ENCODE results near the gene SYAP1.
"Not testable (repeated sequence)": the region's sequence is repeated elsewhere in the genome, so short reads cannot be mapped to it uniquely, and the experiment has no call there.

Gene SYAP1, protein sequence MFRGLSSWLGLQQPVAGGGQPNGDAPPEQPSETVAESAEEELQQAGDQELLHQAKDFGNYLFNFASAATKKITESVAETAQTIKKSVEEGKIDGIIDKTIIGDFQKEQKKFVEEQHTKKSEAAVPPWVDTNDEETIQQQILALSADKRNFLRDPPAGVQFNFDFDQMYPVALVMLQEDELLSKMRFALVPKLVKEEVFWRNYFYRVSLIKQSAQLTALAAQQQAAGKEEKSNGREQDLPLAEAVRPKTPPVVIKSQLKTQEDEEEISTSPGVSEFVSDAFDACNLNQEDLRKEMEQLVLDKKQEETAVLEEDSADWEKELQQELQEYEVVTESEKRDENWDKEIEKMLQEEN

GRCh38 chrX:16719334-16720084 lies at the start of gene SYAP1:
Gene SYAP1 (plus strand): TSS chrX:16719612. CDS start chrX:16719725, 113 bp downstream.
- peak; percentile 79 for DNase-seq (ENCODE audit: low spot score)

- DNase-seq (ENCODE audit: low spot score) = peak; percentile 41
Measured at GRCh38 chrX:16671005-16671404, 48.4 kb upstream of the SYAP1 start.

DNA sequence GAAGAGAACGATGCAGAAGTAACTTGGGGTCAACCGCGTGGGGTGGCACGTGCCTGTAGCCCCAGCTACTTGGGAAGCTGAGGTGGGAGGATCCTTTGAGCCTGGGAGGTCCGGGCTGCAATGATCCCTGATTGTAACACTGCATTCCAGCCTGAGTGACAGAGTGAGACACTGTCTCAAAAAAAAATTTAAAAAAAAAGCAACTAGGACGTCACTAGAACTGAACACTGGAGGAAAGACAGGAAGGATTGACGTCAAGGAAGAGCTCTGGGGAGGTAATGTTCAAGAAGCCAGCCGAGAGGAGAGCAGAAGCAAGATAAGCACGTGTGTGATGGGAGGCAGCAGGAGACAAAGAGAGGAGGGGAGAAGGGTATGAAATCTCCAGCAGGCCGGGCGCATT lies 40.7 kb upstream of the SYAP1 start:
- no peak for DNase-seq (ENCODE audit: low spot score)

GRCh38 chrX:16683007-16683664 lies 36.3 kb upstream of the SYAP1 start:
- DNase-seq (ENCODE audit: low spot score) = no peak

GRCh38 chrX:16687514-16687913 lies 31.9 kb upstream of the SYAP1 start:
- DNase-seq (ENCODE audit: low spot score) = no peak

- DNase-seq (ENCODE audit: low spot score) = peak; percentile 44
Measured at GRCh38 chrX:16695079-16695676, 24.2 kb upstream of the SYAP1 start.

DNA sequence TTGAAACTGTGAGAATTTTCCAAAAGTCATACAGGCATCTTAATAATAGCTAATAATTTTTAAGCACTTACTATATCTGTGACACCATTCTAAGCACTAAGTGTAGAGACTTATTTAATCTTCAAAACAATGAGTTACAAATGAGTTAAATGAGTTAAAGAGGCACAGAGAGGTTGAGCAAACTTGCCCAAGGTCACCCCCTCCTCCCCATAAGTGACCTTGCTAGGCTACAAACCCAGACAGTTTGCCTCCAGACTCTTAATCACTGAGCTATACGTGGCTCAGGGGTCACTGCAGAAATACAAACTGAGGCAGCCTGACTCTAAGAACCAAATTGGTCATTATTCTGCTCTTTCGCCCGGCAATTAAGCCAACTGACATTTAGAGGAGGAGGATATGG lies 22.5 kb upstream of the SYAP1 start:
- DNase-seq (ENCODE audit: low spot score) = no peak

DNA sequence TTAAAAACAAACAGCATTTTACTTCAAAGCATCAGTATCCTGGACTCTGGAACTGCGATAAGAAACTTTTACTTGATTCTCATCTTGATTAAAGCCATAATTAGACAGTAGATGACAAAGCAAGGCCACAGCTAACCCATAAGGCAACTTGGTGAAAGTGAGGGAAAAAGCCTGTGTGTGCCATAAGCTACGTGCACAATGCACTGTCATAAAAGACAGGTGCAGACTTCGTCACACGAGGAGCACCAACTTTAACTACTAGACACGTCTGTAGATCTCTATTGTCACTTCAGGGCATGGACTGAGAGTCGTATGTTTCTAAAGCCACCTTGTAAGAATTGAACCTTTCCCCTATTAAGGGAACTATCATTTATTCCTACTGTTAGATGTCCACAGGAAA lies 20.0 kb upstream of the SYAP1 start:
- DNase-seq (ENCODE audit: low spot score) = no peak

DNA sequence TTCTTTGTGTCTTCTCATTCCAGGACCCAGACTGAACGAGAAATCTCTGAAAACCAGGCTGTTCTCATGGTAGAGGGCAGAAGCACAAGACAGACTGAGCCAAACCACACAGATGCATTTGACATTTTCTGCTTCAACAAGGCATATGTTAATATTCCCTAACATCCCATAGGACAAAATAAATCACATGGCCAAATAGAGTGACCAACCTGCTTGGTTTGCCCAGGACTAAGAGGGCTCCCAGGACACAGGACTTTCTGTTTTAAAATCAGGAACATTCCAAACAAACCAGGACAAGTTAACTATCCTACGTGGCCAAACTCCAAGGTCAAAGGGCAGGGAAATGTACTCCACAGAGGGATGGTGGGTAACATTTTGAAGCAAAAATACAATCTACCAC lies 18.7 kb upstream of the SYAP1 start:
- no peak for DNase-seq (ENCODE audit: low spot score)

DNA sequence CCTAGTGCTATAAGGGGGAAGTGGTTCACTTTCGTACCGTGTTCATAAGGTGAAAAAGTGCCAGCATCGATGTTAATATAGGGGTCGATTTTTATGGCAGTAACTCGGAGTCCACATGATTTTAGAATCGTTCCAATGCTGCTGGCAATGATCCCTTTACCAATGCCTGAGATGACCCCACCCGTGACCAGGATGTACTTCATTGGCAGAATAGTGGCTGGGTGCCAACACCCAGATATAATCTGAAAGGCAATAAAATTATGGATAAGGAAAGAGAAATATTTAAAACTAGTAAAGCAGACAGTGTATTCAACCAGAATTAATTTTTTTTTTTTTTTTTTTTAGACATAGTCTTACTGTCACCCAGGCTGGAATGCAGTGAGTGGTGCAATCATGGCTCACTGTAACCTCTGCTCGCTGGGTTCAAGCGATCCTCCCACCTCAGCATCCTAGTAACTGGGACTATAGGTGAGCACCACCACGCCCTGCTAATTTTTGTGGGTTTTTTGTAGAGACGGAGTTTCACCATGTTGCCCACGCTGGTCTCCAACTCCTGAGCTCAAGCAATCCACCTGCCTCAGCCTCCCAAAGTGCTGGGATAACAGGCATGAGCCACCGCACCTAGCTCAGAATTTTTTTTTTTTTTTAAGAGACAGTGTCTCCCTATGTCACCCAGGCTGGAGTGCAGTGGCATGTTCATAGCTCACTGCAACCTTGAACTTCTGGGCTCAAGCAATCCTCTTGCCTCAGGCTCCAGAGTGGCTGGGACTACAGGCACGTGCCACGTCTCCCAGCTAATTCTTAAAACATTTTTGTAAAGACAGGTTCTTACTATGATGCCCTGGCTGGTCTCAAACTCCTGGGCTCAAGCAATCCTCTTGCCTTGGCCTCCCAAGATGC lies 16.5 kb upstream of the SYAP1 start:
- DNase-seq (ENCODE audit: low spot score) = no peak

GRCh38 chrX:16705370-16705769 lies 14.0 kb upstream of the SYAP1 start:
- DNase-seq (ENCODE audit: low spot score) = no peak

GRCh38 chrX:16708016-16708415 lies 11.4 kb upstream of the SYAP1 start:
- no peak for DNase-seq (ENCODE audit: low spot score)

GRCh38 chrX:16711219-16711811 lies 8.1 kb upstream of the SYAP1 start:
- peak; percentile 4 for DNase-seq (ENCODE audit: low spot score)

DNA sequence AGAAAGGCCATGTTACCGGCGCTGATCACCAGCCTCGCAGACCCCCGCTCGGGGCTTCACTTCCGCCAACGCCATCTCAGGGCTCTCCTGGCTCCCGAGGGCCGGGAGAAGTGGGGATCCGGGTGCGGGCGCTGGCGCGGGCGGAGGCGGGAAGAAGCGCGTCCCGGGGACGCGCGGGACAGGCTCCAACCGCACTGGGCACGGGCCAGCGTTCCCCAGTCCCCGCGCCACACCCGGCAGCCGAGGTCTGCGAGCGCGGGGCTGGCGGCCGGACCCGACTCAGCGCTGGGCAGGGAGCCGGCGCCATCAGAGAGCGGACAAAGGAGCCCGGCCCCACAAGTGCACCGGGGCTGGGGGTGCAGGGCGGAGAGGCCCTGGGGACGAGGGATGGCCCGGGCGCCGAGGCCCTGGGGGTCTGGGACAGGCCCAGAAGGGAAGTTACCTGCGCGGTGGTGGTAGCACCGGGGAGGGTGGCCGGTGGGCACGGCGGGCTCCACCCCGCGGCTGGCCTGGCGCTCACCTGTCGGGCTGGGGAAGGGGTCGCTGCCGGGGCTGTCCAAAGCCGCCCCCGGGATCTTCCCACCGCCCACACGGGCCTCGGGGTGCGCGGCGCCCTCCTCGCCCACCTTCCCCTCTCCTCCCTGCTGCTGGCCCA lies 7.4 kb upstream of the SYAP1 start:
- DNase-seq (ENCODE audit: low spot score) = peak; percentile 57

GRCh38 chrX:16712548-16713155 lies 6.8 kb upstream of the SYAP1 start, which contains the start of gene CTPS2:
Gene CTPS2 (minus strand): TSS chrX:16712669. CDS start chrX:16702902, 9,767 bp downstream.
- peak; percentile 77 for DNase-seq (ENCODE audit: low spot score)

- DNase-seq (ENCODE audit: low spot score) = no peak
Measured at GRCh38 chrX:16714504-16714903, 4.9 kb upstream of the SYAP1 start.

DNA sequence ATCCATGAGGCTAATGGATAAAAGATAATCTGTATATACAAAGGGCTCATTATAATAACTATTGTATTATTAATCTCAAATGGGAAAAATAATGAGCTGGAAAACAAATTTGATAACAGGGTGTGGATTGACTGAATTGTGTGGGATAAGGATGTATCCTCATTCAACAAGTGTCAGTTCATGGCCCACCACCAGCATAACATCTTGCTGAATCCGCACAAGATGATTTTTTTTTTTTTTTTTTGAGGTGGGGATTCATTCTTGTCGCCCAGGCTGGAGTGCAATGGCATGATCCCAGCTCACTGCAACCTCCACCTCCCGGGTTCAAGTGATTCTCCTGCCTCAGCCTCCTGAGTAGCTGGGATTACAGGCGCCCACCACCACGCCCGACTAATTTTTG lies 3.8 kb upstream of the SYAP1 start:
- not testable (repeated sequence) for DNase-seq (ENCODE audit: low spot score)

GRCh38 chrX:16716451-16716850 lies 3.0 kb upstream of the SYAP1 start:
- not testable (repeated sequence) for DNase-seq (ENCODE audit: low spot score)

DNA sequence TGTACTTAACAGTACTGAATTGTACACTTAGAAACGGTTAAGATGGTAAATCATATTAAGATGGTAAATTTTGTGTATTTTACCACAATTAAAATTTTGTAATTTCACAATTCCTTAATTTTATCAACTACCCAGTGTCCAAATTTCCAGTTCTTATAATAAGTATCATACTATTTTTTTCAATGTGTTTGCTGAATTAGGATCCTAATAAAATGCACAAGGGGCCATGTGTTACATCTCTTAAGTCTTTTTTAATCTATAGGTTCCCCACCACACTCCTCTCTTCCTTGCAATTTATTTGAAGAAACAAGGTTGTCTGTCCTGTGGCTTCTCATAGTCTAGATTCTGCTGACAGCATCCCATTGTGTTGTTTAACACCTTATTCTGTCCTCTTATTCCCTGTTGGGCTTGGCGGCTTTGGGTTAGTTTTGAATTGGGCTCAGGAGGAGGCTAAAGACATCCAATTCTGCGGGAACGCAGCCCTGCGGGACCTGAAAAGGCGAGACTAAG lies 533 bp upstream of the SYAP1 start:
- DNase-seq (ENCODE audit: low spot score) = no peak

GRCh38 chrX:16722481-16722880 lies 3.1 kb downstream of the SYAP1 start:
- no peak for DNase-seq (ENCODE audit: low spot score)

Measured in iPS-NIHi11 (cell line).